Mesodermal cell (in vitro differentiated cells): ENCODE results near the gene ITCH.

Experiments used
- H3K27ac ChIP-seq: 2 replicates; pipeline ENCODE4 v1.7.0; 2013; ENCODE audit warnings: mild to moderate bottlenecking, low read depth, low read length, moderate library complexity; ENCODE audit not compliant: severe bottlenecking
- H3K36me3 ChIP-seq: 2 replicates; pipeline ENCODE4 v1.7.1; 2013; ENCODE audit warnings: mild to moderate bottlenecking, low read length, moderate library complexity; ENCODE audit not compliant: control insufficient read depth, insufficient read depth
- H3K4me1 ChIP-seq: one replicate; pipeline ENCODE4 v1.7.1; 2013; ENCODE audit warnings: mild to moderate bottlenecking, low read length; ENCODE audit not compliant: insufficient read depth, control insufficient read depth, poor library complexity, severe bottlenecking
- H3K4me3 ChIP-seq: 2 replicates; pipeline ENCODE4 v1.7.0; 2013; ENCODE audit warnings: low read length, control low read depth, mild to moderate bottlenecking; ENCODE audit not compliant: insufficient read depth, poor library complexity, severe bottlenecking; ENCODE audit errors: extremely low read depth
- H3K9me3 ChIP-seq: 2 replicates; pipeline ENCODE4 v1.7.1; 2013; ENCODE audit warnings: mild to moderate bottlenecking, low read length, moderate library complexity; ENCODE audit not compliant: control insufficient read depth
- WGBS, 2 experiments: methylation state at CpG; one replicate each; pipeline ENCODE4 v1.1.5; 2013; ENCODE audit warnings: missing lambda C conversion rate in 2 of 2; ENCODE audit not compliant: insufficient coverage in 2 of 2; 5-methylcytosine and 5-hydroxymethylcytosine counted together

The ITCH gene

DNA sequence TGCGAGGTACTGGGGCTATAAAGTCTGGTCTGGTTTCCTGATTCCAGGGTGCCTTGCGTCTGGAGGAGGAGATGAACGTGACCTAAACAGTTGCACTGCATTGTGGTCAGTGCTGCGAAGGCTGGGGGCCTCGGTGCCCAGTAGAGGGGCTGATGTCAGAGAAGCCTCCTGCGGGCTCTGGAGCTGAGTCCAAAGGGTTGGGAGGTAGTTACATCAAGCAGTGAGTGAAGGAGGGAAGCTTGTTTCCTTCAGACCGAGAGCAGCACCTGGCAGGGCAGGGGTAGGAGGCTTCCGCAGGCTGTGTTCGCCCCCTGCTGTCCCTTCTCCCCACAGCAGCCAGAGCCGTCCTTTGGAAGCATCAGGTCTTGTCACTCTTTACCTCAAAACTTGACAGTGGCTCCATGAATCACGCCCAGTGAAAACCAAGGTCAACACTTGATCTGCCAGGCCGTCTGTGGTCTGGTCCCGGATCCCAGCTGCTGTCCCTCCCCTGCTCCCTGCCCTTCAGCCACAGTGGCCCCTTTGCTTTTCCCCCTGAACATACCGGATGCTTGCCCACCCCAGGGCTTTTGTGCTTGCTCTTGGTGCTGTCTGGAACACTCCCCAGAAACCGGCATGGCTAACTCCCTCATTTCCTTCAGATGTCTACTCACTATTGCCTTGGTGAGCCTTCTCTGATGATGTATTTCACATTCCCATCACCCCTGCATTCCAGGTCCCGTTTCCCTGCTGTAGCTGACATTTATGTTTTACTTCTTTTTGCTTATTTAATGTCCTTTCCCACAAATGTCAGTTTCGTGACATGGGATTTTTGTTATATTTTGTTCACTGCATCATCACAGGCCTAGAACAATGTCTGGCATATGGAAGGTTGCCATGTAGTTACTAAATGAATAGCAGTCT is 160.1 kb downstream of the ITCH start:
- H3K27ac ChIP-seq: peak overlapping the region; percentile 43
- H3K4me3 ChIP-seq: no peak overlapping the region
- peaks cover 44% of the 10 kb centered on the region for H3K4me1 ChIP-seq
- H3K9me3 ChIP-seq: no peaks in the 10 kb centered on the region
- 63 to 66% methylated on average over 12 to 14 of the region's 17 CpGs for WGBS, 2 experiments
- H3K36me3 ChIP-seq: peaks cover 64% of the 10 kb centered on the region

GRCh38 chr20:34524426-34524825 is 161.4 kb downstream of the ITCH start:
- H3K4me3 ChIP-seq: no peak overlapping the region
- H3K27ac ChIP-seq: no peak overlapping the region
- WGBS, 2 experiments: 90 to 98% methylated on average over 10 to 11 of the region's 11 CpGs
- H3K9me3 ChIP-seq: no peaks in the 10 kb centered on the region
- peaks cover 46% of the 10 kb centered on the region for H3K4me1 ChIP-seq
- peaks cover 64% of the 10 kb centered on the region for H3K36me3 ChIP-seq

DNA sequence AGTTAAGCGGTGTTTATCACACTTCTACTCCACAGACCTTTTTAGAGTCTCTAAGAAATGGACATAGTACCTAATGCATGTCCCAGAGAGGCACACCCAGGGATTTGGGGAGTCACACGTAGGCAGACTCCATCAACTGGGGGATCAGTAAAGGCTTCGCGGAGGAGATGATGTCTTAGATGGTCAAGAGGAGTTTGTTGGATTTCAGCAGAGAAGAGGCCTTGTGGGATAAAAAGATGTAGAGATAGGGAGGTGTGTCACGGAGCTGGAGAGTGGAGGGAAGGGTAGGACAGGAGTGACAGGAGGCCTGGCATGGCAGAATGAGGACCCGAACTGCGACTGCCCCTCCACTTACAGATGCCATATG is 162.3 kb downstream of the ITCH start:
- WGBS, 2 experiments: 95 to 97% methylated on average over 6 to 7 of the region's 7 CpGs
- Histone ChIP-seq H3K4me3 (no peak overlapping the region), H3K9me3 (no peaks in the 10 kb centered on the region), H3K36me3 (peaks cover 68% of the 10 kb centered on the region), H3K27ac (peak overlapping the region; percentile 80), H3K4me1 (peaks cover 46% of the 10 kb centered on the region)

- Histone ChIP-seq H3K27ac (peak overlapping the region; percentile 80), H3K4me3 (no peak overlapping the region), H3K9me3 (no peaks in the 10 kb centered on the region), H3K4me1 (peaks cover 46% of the 10 kb centered on the region), H3K36me3 (peaks cover 71% of the 10 kb centered on the region)
- 80 to 91% methylated on average over 9 to 14 of the region's 14 CpGs for WGBS, 2 experiments
Observed at GRCh38 chr20:34525709-34526416, 162.8 kb downstream of the ITCH start.

DNA sequence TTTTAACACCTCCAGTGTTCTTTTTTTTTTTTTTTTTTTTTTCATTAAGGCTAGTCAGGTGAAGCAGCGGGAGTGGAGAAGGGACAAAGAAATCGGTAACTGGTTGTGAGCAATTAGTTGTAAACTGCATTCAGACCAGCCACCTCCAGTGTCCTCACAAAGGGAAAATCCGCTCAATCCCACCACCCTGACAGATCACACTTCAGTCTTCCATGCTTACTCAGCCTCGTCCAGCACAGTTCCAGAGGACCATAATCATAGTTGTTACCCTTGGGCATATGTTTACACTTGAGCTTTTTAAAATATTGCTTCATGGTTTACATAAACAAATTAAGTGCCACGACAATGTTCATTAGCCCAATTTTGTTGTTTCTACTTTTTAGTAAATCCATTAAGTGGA is 163.4 kb downstream of the ITCH start:
- H3K4me1 ChIP-seq: peaks cover 46% of the 10 kb centered on the region
- peaks cover 71% of the 10 kb centered on the region for H3K36me3 ChIP-seq
- no peaks in the 10 kb centered on the region for H3K9me3 ChIP-seq
- H3K4me3 ChIP-seq: no peak overlapping the region
- peak overlapping the region; percentile 80 for H3K27ac ChIP-seq
- 100% methylated on average over 1 to 2 of the region's 5 CpGs for WGBS, 2 experiments

DNA sequence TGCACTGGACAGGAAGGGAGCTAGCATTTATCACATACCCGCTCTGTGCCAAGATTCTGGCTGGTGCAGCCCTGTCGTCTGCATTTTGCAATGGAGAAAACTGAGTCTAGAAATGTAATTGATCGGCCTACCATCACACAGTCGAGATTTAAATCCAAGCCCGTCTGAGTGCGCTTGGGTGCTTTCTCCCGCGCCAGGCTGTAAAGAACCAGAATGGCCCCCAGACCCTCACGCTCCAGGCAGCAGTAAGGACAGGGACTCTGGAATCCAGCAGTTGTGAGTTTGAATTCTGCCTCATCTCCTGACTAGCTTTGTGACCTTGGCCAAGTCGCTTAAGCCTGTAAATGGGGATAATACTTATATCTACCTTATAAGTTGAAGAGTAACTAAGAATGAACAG is 163.9 kb downstream of the ITCH start:
- no peak overlapping the region for H3K4me3 ChIP-seq
- H3K27ac ChIP-seq: no peak overlapping the region
- peaks cover 46% of the 10 kb centered on the region for H3K4me1 ChIP-seq
- H3K9me3 ChIP-seq: no peaks in the 10 kb centered on the region
- 88 to 95% methylated on average over 8 to 9 of the region's 10 CpGs for WGBS, 2 experiments
- H3K36me3 ChIP-seq: peaks cover 71% of the 10 kb centered on the region

DNA sequence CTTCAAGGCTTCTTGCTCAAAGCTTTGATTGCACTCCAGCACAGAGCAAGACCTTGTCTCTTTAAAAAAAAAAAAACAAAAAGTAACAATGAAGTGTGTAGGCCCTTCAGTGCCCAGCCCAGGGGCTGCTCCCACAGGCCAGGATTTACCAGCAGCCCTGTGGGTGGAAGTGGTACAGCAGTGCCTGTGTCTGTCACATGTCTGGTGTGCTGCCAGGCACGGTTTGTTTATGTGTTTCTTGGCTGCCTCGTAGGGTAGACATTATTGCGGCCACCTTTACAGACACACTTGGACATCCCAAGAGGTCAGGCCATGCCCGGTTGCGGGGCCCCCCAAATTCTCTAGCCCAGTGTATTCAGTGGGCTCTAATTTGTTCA is 165.8 kb downstream of the ITCH start:
- Histone ChIP-seq H3K36me3 (peaks cover 74% of the 10 kb centered on the region), H3K4me1 (peaks cover 37% of the 10 kb centered on the region), H3K4me3 (no peak overlapping the region), H3K9me3 (no peaks in the 10 kb centered on the region), H3K27ac (no peak overlapping the region)
- whole genome bisulfite sequencing, 2 experiments: 100% methylated on average over 5 of the region's 5 CpGs

DNA sequence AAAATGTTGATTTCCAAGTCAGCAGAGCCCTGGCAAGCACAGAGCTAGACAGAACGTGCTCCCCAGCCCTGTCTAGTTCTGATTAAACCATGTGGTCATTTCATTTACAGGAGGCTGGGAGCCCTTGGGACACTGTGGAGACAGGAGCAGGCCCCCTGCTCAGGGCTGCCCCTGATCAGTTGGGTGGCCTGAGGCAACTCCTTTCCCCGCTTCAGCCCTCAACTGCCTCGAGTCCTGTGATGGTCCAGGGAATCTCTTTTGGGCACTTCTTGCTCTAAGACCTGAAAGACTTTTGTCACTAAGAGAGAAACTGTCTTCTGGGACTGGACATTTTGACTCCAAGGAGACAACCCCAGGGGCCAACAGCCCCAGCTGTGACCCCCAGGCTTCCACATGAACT is 166.7 kb downstream of the ITCH start:
- WGBS, 2 experiments: 96 to 100% methylated on average over 3 of the region's 3 CpGs

GRCh38 chr20:34530342-34530741 is 167.3 kb downstream of the ITCH start:
- 100% methylated on average over 2 of the region's 5 CpGs for WGBS, 2 experiments
- Histone ChIP-seq H3K9me3 (no peaks in the 10 kb centered on the region), H3K4me1 (peaks cover 23% of the 10 kb centered on the region), H3K27ac (no peak overlapping the region), H3K4me3 (no peak overlapping the region), H3K36me3 (peaks cover 89% of the 10 kb centered on the region)

More for the DNA sequence above, 166.7 kb downstream of the ITCH start:
- Histone ChIP-seq H3K4me3 (no peak overlapping the region), H3K27ac (no peak overlapping the region), H3K4me1 (peaks cover 29% of the 10 kb centered on the region), H3K36me3 (peaks cover 83% of the 10 kb centered on the region), H3K9me3 (no peaks in the 10 kb centered on the region)

DNA sequence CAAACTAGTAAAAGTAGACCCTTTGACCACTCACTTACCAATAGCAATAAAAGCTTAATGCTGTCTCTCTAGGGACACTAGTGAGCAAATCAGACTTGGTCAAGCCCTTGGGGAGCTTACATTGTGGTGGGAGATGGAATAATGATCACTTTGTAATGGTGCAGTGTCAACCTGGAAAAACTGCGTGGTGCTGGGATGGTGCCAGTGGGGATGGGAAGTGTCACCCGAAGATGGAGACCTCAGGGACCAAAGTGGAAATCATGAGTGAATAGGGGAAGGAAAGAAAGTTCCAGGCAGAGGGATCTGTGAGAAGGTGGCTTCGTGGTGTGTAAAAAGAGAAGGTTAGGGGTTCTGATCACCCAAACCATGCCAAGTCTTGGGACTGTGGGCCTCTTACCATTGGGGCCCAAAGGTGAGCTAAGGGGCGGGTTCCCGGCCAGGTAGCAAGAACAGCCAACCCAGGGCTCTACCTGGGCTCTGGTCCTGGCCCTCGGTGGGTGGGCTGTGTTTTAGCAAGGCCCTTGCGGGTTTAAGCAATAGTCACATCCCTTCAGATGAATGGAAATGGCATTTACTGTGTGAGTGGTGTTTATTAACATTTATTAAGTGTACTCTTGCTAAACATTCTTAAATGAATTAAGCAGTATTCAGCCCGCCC is 168.7 kb downstream of the ITCH start:
- H3K36me3 ChIP-seq: peaks cover 96% of the 10 kb centered on the region
- H3K9me3 ChIP-seq: no peaks in the 10 kb centered on the region
- no peak overlapping the region for H3K27ac ChIP-seq
- no peak overlapping the region for H3K4me3 ChIP-seq
- 94 to 97% methylated on average over 5 of the region's 8 CpGs for WGBS, 2 experiments
- H3K4me1 ChIP-seq: peaks cover 11% of the 10 kb centered on the region
